HG02642 (cell line): ENCODE measurements around the gene MAML1.
A peak's percentile ranks its signal among the peaks of the same experiment; 100 is the strongest.
"Not testable (repeated sequence)": the region's sequence is repeated elsewhere in the genome, so short reads cannot be mapped to it uniquely, and the experiment has no call there.

Source experiments
- ATAC-seq: cut with Tn5 transposase; IDR thresholded peaks from one replicate; pipeline ENCODE4 v1.9.1; 2021; ENCODE audit warnings: mild to moderate bottlenecking; ENCODE audit not compliant: unreplicated experiment, poor library complexity

The MAML1 gene

GRCh38 chr5:179731791-179732411 is 721 bp upstream of the MAML1 start:
- peak; percentile 8 for ATAC-seq

DNA sequence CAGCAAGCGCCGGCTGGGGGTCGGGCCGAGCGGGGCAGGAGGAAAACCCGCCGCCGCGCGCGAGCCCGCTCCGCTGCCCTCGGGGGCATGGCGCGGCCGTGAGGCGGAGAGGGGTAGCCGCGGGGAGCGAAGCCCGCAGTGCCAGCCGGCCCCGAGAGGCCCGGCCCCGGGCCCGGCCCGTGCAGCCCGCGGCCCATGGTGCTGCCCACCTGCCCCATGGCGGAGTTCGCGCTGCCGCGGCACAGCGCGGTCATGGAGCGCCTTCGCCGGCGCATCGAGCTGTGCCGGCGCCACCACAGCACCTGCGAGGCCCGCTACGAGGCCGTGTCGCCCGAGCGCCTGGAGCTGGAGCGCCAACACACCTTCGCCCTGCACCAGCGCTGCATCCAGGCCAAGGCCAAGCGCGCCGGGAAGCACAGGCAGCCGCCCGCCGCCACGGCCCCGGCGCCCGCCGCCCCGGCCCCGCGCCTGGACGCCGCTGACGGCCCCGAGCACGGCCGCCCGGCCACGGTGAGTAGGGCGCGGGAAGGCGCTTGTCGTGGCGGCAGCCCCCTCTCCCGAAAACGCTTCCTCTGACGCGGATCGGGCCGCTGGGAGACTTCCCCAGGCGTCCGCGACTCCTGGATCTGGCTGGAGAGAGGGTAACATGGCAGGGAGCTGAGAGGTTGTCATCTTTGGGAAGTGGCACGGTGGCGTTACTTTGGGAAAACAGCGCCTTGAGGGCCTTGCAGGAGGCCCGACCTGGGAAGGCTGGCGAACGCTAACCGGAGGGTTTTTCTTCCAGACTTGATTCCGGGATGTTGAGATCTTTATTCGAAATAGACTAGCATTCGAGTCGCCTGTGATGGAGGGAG is 523 bp downstream of the MAML1 start:
- ATAC-seq: peak; percentile 40

- no peak for ATAC-seq
These were observed 1.1 kb downstream of the MAML1 start for GRCh38 chr5:179733772-179734126.

DNA sequence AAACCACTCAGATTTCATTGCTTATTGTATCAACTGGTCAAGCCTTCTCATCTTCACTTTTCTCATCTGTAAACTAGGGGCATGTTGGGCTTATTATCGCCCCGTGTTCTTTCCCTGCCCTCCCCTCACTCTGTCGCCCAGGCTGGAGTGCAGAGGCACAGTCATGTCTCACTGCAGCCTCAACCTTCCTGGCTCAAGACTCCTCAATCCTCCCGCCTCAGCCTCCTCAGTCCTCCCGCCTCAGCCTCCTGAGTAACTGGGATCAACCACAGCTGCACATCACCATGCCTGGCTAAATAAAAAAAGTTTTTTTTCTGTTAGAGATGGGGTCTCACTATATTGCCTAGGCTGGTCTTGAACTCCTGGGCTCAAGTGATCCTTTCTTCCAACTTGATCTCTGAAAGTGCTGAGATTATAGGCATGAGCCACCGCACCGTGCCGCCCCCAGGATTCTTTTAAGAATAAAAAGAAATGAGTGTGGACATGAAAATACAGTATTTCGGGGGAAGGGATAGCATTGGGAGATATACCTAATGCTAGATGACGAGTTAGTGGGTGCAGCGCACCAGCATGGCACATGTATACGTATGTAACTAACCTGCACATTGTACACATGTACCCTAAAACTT is 2.0 kb downstream of the MAML1 start:
- ATAC-seq: no peak

DNA sequence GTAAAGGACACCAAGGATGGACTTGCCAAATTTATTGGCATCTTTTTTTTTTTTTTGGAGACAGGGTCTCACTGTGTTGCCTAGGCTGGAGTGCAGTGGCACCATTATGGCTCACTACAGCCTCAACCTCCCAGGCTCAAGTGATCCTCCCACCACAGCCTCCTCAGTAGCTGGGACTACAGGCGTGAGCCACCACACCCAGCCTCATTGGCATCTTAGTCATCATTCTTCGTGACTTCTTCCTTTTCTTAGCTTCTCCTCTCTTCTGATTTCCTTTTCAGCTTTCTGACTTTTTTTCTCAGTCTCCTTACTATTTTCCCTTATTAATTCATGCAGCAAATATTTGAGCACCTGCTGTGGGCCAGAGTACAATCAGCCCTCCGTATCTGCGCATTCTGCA is 6.1 kb downstream of the MAML1 start:
- no peak for ATAC-seq

DNA sequence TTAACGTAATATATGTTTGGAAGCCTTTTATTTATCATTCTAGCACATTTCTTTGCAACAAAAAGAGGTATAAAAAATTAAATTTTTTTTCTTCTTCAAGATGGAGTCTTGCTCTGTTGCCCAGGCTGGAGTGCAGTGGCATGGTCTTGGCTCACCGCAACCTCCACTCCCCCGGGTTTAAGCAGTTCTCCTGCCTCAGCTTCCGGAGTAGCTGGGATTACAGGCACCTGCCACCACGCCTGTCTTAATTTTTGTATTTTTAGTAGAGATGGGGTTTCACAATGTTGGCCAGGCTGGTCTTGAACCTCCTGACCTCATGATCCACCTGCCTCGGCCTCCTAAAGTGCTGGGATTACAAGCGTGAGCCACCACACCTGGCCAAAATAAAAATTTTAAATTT is 11.5 kb downstream of the MAML1 start:
- not testable (repeated sequence) for ATAC-seq

DNA sequence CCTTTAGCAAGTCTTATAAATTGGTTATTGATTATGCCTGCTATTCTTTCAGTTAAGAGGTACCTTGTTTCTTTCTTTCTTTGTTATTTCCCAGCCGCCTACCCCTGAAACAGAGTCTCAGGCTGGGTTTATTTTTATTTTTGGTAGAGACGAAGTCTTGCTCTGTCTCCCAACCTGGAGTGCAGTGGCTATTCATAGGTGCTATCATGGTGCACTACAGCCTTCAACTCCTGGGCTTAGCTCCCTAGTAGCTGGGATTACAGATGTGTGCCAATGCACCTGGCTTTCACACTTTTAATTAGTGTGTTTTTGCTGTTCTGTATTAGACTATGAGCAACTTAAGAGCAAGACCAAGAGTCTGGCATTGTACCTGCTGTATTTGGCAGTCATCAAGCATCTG is 14.2 kb downstream of the MAML1 start:
- no peak for ATAC-seq

DNA sequence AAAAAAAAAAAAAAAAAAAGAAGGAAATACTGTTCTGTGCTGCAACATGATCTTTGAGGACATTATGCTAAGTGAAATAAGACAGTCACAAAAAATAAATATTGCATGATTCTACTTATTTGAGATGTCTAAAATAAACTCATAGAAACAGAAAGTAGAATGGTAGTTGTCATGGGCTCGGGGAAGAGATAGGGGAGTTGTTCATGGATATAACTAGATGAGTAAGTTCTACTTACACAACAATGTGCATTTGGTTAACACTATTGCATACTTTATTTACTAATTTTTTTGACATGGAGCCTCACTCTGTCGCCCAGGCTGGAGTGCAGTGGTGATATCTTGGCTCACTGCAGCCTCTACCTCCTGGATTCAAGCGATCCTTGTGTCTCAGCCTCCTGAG is 15.2 kb downstream of the MAML1 start:
- ATAC-seq: no peak

- no peak for ATAC-seq
These were observed 17.4 kb downstream of the MAML1 start for GRCh38 chr5:179749857-179750508.

DNA sequence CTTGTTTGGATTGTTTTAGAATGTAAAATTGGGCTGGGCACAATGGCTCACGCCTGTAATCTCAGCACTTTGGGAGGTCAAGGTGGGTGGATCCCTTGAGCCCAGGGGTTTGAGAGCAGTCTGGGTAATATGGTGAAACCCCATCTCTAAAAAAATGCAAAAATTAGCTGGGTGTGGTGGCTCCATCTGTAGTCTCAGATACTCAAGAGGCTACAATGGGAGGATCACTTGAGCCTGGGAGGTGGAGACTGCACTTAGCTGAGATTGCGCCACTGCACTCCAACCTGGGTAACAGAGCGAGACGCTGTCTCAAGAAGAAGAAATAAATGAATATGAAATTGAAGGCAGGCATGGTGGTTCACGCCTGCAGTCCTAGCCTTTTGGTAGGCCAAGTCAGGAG is 21.3 kb downstream of the MAML1 start:
- no peak for ATAC-seq

DNA sequence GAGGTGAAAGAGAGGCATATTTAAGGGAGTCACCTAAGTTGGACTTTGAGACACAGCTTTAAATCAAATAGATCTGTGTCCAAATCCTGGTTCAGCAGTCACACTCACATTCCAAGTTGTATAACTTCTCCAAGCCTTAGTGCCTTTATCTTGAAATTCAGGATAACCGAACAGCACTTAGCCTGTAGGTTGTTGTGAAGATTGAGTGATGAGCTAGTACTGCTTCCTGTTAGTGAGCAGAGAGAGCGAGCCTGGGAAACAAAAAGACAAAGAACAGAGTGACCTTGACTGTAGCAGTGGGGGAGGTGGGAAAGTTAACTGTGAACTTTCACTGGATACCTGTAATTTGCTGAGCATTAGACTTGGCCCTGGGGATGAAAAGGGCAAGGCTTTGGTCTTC is 22.4 kb downstream of the MAML1 start:
- ATAC-seq: no peak

DNA sequence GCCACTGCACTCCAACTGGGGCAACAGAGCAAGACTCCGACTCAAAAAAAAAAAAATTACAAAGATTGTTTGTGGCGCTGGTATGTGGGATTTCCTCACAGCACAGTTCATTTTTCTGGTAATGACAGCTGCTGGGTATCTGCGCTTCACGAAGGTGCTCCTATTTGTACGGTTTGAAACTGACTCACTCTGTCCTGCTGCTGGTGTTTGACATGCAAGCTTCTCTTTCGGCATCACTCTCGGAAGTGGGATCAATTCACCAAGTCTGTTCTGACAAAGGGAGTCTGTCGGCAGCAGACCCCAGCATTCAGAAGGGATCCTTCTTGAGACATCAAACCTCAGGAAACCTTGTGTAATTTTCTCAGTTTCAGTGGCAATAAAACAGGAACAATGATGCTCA is 26.3 kb downstream of the MAML1 start:
- no peak for ATAC-seq

DNA sequence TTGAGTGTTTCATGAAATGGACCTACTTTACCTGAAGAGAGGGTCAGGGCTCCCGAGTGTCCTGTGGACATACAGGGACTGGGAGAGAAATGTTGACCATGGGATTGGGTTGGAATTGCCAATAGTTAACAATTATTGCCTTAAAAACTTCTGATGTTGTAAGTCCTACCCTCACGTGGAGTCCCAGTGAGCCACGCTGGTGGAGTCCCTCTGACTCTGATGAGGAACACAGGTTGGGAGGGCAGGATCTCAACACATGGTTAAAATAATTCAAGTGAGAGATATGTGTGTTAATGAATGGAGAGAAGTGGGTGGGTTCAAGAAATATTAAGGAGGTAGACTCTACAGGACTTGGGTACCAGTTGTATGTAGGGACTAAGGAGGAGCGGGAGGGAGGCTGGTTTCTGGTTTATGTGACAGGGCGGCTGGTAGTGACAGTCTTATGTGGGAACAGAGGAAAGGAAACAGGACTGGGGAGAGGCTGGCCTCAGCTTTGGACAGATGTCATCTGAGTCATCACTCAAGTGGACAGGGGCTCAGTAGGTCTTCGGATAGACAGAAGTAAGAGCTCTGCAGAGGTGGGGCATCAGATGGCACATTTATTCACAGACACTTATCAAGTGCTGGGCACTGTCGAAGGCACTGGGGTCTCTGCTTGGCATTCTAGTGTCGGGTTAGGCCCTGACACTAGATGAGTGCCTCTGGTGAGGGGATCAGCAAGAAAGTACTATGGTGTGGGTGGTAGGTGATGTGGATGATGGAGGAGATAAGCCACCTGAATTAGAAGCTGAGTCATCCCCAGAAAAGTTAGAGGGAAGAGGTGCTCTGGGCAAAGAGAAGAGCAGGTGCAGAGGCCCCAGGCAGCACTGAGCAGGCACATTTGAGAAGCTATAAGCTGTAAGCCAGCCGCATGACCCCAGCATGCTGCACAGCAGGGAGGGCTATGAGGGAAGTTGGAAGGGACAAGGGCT is 27.2 kb downstream of the MAML1 start:
- ATAC-seq: no peak

DNA sequence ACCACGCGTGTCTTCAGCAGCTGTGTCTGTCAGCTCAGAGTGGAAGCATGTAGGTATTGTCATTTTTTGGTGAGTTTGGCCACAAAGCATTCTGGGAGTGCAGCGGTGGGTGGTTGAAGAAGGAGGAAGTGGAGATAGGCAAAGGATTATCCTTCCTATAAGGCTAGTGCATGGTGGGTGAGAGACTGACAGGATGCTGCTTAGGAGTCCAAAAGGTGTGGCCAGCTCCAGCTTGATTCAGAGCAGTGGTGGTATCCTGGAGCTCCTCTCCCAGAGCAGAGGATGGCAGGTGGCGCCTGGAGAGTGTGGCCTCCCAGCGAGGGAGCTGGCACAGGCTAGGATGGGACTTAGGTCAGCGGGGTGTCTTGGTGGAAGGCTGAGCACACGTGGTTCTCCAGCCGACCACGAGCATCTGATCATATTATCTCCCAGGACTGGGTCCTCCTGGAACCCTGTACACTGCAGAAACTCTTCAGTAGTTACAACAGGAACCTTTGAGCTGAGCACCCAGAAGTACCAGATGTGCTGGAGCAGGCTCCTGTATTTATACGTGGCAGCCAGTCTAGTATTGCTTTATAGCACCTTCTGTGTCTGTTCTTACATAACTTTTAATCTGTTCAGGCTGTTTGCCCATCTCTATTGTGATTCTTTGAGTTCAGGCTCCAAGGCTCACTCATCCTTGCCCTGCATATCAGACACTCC is 29.6 kb downstream of the MAML1 start:
- no peak for ATAC-seq

DNA sequence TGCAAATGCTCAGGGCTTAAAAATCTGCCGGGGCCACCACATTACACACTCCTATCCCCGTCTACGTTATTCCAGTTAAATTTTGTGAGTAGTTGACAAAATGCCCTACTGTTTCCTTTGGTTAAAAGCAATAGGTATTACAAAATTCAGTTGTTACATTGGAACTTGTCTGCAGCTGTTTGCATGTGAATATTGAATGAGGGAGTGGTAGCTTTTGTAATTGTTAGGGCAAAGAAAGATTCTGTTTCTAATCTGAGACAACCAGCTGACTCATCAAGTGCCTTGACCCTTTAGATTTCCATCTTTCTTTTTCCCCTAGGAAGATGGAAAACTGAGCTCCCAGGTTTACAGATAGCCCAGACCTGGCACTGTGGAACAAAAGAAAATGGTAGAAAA is 30.2 kb downstream of the MAML1 start:
- no peak for ATAC-seq

DNA sequence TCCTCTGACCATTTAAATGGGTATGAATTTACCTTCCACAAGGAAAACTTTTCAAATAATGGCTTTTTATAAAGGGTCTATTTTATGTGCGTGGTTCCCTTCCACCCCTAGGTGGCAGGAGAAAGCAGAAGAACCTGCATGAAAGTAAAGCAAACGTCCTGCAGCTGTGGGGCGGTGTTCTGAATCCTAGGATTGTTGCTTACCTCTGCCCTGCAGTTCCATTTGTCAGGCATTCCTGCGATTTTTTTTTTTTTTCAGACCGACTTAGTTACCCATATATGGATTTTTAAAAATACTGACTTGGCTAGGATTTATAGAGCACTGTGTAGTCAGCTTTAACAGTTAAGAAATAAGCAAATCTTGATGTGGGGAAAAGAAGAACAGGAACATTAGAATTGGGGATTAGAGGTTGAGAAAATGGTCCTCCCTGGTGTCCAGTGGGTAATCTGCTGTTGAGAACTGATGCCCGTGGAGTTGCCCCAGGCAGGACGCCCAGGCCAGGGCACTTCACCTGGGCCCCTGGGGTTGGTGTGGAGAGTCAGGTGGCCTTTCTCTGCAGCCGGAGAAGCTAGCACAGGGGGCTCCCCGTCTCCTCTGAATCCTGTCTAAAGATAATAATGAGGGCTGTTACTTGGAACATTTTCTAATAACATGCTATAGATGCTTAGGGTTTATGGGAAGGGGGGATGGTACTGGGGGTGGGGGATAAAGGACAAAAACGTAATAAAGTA is 30.8 kb downstream of the MAML1 start:
- no peak for ATAC-seq

DNA sequence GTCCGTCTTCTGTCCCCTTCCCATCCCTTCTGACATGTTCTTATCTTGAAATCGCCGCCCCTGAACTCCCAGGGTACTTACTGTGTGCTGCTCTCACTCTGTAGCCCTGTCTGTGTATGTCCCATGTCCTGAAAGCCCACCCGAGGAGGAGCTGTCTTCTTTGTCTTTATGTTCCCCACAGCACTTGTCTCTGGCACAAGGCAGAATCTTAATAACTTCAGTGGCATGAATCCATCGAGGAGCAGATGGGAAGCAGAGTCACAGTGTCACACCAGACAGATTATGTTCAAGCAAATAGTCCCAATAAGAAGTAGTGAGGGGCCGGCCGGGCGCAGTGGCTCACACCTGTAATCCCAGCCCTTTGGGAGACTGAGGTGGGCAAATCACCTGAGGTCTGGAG is 31.4 kb downstream of the MAML1 start:
- no peak for ATAC-seq

GRCh38 chr5:179765400-179765799 is 32.8 kb downstream of the MAML1 start:
- no peak for ATAC-seq
